IMR-90 (cell line): ENCODE data around the gene INPP5A. TPM values are rescaled to one million over a fixed set of nuclear protein-coding genes. Genes with fewer than 3 reads are reported as not detected.
A peak's percentile ranks its signal among the peaks of the same experiment; 100 is the strongest.

Experiments
- ATAC-seq: fragments of 200-7000 bp; cut with Tn5 transposase; 2 replicates; pipeline ENCODE4 v1.9.1; 2020; ENCODE audit warnings: low read depth, mild to moderate bottlenecking, moderate library complexity
- BruUV-seq: library from RNA; stranded (reverse); fragments of 400-500 nt; replicated peaks from 2 replicates; lab custom pipeline; 2021; lab: Mats Ljungman, UMichigan
- CTCF ChIA-PET: fragments of 300-600 bp; formaldehyde crosslinking; extraction: SDS; loops from one replicate; lab custom pipeline; 2021; ENCODE audit warnings: antibody characterized with exemption; lab: Yijun Ruan, JAX
- POLR2A ChIA-PET: fragments of 300-600 bp; sonication (Branson Sonifier 250); formaldehyde crosslinking; loops from one replicate; lab custom pipeline; 2022; ENCODE audit warnings: antibody characterized with exemption; ENCODE audit not compliant: unreplicated experiment; lab: Charles Lee
- DNase-seq: peaks from one replicate; pipeline ENCODE4 v3.0.0; 2013
- H2AFZ ChIP-seq: replicated peaks from 2 replicates; pipeline ENCODE3; 2013; ENCODE audit warnings: low read length, mild to moderate bottlenecking; ENCODE audit not compliant: poor library complexity
- H2AK5ac ChIP-seq: 2 replicates; pipeline ENCODE4 v1.6.1; 2013; ENCODE audit warnings: low read depth, low read length, inconsistent platforms
- H2AK9ac ChIP-seq: replicated peaks from 2 replicates; pipeline ENCODE3; 2013; ENCODE audit warnings: mild to moderate bottlenecking, low read depth, low read length, moderate library complexity; ENCODE audit not compliant: poor library complexity
- H2BK120ac ChIP-seq: 2 replicates; pipeline ENCODE4 v1.6.1; 2013; ENCODE audit warnings: low read depth, low read length, inconsistent platforms
- H2BK15ac ChIP-seq: 3 replicates; pipeline ENCODE4 v1.6.1; 2013; ENCODE audit warnings: low read depth, low read length, inconsistent platforms
- H2BK20ac ChIP-seq: 2 replicates; pipeline ENCODE4 v1.6.1; 2013; ENCODE audit warnings: low read depth, mild to moderate bottlenecking, inconsistent platforms, low read length, moderate library complexity
- H2BK5ac ChIP-seq: 2 replicates; pipeline ENCODE4 v1.6.1; 2013; ENCODE audit warnings: mild to moderate bottlenecking, low read depth, low read length, inconsistent platforms; ENCODE audit not compliant: poor library complexity, severe bottlenecking
- H3K14ac ChIP-seq: replicated peaks from 2 replicates; pipeline ENCODE4 v1.6.1; 2013; ENCODE audit warnings: low read depth, low read length, inconsistent platforms
- H3K18ac ChIP-seq: 2 replicates; pipeline ENCODE4 v1.6.1; 2013; ENCODE audit warnings: low read depth, low read length, control low read depth
- H3K23ac ChIP-seq: 2 replicates; pipeline ENCODE4 v1.6.1; 2013; ENCODE audit warnings: low read depth, low read length, inconsistent platforms
- H3K27ac ChIP-seq: 2 replicates; pipeline ENCODE4 v1.5.1; 2013; ENCODE audit warnings: mild to moderate bottlenecking, control low read depth, low read length; ENCODE audit not compliant: insufficient read depth
- H3K27me3 ChIP-seq: 2 replicates; pipeline ENCODE4 v1.6.1; 2013; ENCODE audit warnings: low read length; ENCODE audit not compliant: control insufficient read depth, insufficient read depth
- H3K36me3 ChIP-seq: 2 replicates; pipeline ENCODE4 v1.6.1; 2013; ENCODE audit warnings: low read length, mixed read lengths; ENCODE audit not compliant: control insufficient read depth, insufficient read depth
- H3K4ac ChIP-seq: 2 replicates; pipeline ENCODE4 v1.6.1; 2013; ENCODE audit warnings: low read depth, low read length, inconsistent platforms
- H3K4me1 ChIP-seq: 2 replicates; pipeline ENCODE4 v1.6.1; 2013; ENCODE audit warnings: low read length, mixed read lengths; ENCODE audit not compliant: control insufficient read depth, insufficient read depth
- H3K4me2 ChIP-seq: 2 replicates; pipeline ENCODE4 v1.6.1; 2013; ENCODE audit warnings: low read depth, mild to moderate bottlenecking, control low read depth, low read length, moderate library complexity
- H3K4me3 ChIP-seq: 2 replicates; pipeline ENCODE4 v1.5.1; 2013; ENCODE audit warnings: low read depth, mild to moderate bottlenecking, control low read depth, low read length, moderate library complexity; ENCODE audit not compliant: insufficient read depth
- H3K56ac ChIP-seq: 2 replicates; pipeline ENCODE4 v1.6.1; 2013; ENCODE audit warnings: low read length, inconsistent platforms; ENCODE audit not compliant: insufficient read depth; ENCODE audit errors: extremely low read depth
- H3K79me1 ChIP-seq, 2 experiments: 2 replicates each; pipeline ENCODE4 v1.6.1; 2013; ENCODE audit warnings: low read length in 2 of 2, inconsistent platforms in 1 of 2, low read depth in 1 of 2
- H3K9ac ChIP-seq: 2 replicates; pipeline ENCODE4 v1.6.1; 2013; ENCODE audit warnings: low read depth, low read length, control low read depth
- H3K9me1 ChIP-seq: 2 replicates; pipeline ENCODE4 v1.6.1; 2013; ENCODE audit warnings: low read length, inconsistent platforms; ENCODE audit not compliant: insufficient read depth
- H3K9me3 ChIP-seq: 2 replicates; pipeline ENCODE4 v1.6.1; 2013; ENCODE audit warnings: low read length; ENCODE audit not compliant: control insufficient read depth, insufficient read depth
- H4K20me1 ChIP-seq: 2 replicates; pipeline ENCODE4 v1.6.1; 2013; ENCODE audit warnings: low read length, inconsistent platforms; ENCODE audit not compliant: insufficient read depth
- H4K5ac ChIP-seq: 2 replicates; pipeline ENCODE4 v1.6.1; 2013; ENCODE audit warnings: mild to moderate bottlenecking, low read depth, low read length, control low read depth
- H4K8ac ChIP-seq, 2 experiments: 2 replicates each; pipeline ENCODE4 v1.6.1; 2013; ENCODE audit warnings: low read depth in 2 of 2, low read length in 2 of 2, control low read depth in 1 of 2, inconsistent platforms in 1 of 2
- H4K91ac ChIP-seq: 2 replicates; pipeline ENCODE4 v1.6.1; 2013; ENCODE audit warnings: low read depth, low read length, inconsistent platforms; ENCODE audit not compliant: insufficient read depth
- BHLHE40 ChIP-seq: fragments of 150-350 bp; IDR thresholded peaks from 2 replicates; pipeline ENCODE4 v1.6.1; 2016; ENCODE audit warnings: mild to moderate bottlenecking, low read depth, low read length
- FOS ChIP-seq: fragments of 150-350 bp; IDR thresholded peaks from 2 replicates; pipeline ENCODE4 v1.6.1; 2016; ENCODE audit warnings: low read depth, low read length
- MAFK ChIP-seq: IDR thresholded peaks from 2 replicates; pipeline ENCODE4 v1.6.1; 2012; ENCODE audit warnings: low read depth, low read length, improper control_type of control experiment
- MXI1 ChIP-seq: IDR thresholded peaks from 2 replicates; pipeline ENCODE4 v1.6.1; 2012; ENCODE audit warnings: low read depth, mild to moderate bottlenecking, low read length, moderate library complexity, borderline replicate concordance
- NFE2L2 ChIP-seq: fragments of 150-350 bp; IDR thresholded peaks from 2 replicates; pipeline ENCODE4 v1.6.1; 2016; ENCODE audit warnings: low read depth, mild to moderate bottlenecking, low read length
- POLR2A ChIP-seq: IDR thresholded peaks from 2 replicates; pipeline ENCODE4 v1.6.1; 2012; ENCODE audit warnings: mild to moderate bottlenecking, low read depth, low read length
- RAD21 ChIP-seq: IDR thresholded peaks from 2 replicates; pipeline ENCODE4 v1.6.1; 2012; ENCODE audit warnings: low read length, improper control_type of control experiment
- RFX5 ChIP-seq: IDR thresholded peaks from 2 replicates; pipeline ENCODE4 v1.8.0; 2012; ENCODE audit warnings: low read depth, mild to moderate bottlenecking, low read length, moderate library complexity
- whole genome bisulfite sequencing, 2 experiments: methylation state at CpG; one replicate each; pipeline versions ENCODE4 v1.1.5 to v1.1.7; 2013; ENCODE audit warnings: missing lambda C conversion rate in 2 of 2; ENCODE audit not compliant: insufficient read length in 1 of 2; ENCODE audit errors: extremely low coverage in 2 of 2; 5-methylcytosine and 5-hydroxymethylcytosine counted together
- dilution Hi-C: fragments of 300-500 bp; cut with HindIII; formaldehyde crosslinking; loops from one replicate; pipeline ENCODE4 v1.14.3; 2018; ENCODE audit warnings: low sequenced_read_pairs; ENCODE audit not compliant: unreplicated experiment
- in situ Hi-C: fragments of 300-500 bp; cut with MboI; formaldehyde crosslinking; loops from 3 replicates; pipeline ENCODE4 v1.14.3; 2019; ENCODE audit warnings: low sequenced_read_pairs, inconsistent platforms, mixed read lengths
- intact Hi-C: fragments of 100-400 bp; cut with micrococcal nuclease; formaldehyde crosslinking; loops from 2 replicates; pipeline ENCODE4 v1.10.0; 2022
- polyA plus RNA-seq, 3 experiments: library from polyadenylated mRNA; depleted of rRNA; stranded (reverse); fragments of >200 nt; gene quantifications; 2 replicates each; pipeline ENCODE4 v1.2.3, GENCODE V29; 2012; ENCODE audit warnings: low replicate concordance in 1 of 3
- total RNA-seq: library from RNA; depleted of rRNA; stranded (reverse); fragments of >200 nt; gene quantifications from 2 replicates; pipeline ENCODE4 v1.2.3, GENCODE V29; 2012
- TF ChIP-seq, protein P1 (sequence below): conservative IDR thresholded peaks from 2 replicates; pipeline ENCODE4 v1.5.1; 2012; ENCODE audit warnings: mild to moderate bottlenecking, low read depth, low read length, improper control_type of control experiment
- TF ChIP-seq, protein P2 (sequence below): fragments of 150-350 bp; IDR thresholded peaks from 2 replicates; pipeline ENCODE4 v1.6.1; 2016; ENCODE audit warnings: low read depth, mild to moderate bottlenecking, low read length, moderate library complexity, borderline replicate concordance
- TF ChIP-seq, protein P3 (sequence below): fragments of 150-350 bp; IDR thresholded peaks from 2 replicates; pipeline ENCODE4 v1.6.1; 2017; ENCODE audit warnings: mild to moderate bottlenecking, antibody characterized with exemption, low read length, low read depth

Gene INPP5A
- total and polyA plus RNA-seq, 2 of the 4 experiments (the other 2 are of a cell fraction), result 21.4 to 36.7 TPM

DNA sequence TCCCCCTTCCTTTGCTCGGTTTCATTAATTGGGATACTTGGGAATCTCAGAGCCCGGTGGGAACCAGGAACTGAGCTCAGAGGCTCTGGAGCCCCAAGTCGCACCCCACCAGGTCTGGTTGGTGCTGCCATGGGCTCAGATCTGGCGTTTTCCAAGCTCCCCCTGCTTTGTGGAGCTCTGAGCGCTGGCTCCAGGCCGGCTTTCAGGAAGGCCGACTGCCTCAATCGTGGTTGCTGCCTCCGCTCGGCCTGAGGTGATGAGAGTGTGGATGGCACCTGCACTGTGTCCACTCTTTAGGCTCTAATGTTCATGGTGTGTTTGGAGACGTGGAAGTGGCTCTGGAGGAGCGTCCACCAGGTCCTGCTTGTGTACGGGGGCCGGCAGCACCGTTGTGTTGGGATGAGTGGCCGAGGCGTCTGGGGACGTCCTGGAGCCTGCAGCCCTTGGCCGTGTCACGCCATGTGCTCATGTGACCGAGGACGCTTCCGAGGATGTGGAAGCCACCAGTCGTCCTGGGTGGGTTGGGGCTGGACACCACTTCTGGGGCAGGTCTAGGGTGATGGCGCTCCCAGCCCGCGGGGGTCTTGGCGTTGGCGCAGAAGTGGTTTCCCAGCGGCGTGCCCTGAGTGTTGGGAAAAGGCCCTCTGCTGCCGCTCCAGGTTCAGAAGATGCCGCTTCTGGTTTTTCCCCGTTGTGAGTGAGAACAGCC, 8.2 kb downstream of the INPP5A start (continued):
- no peak for TF ChIP-seq BHLHE40
- no peak for TF ChIP-seq RFX5

DNA sequence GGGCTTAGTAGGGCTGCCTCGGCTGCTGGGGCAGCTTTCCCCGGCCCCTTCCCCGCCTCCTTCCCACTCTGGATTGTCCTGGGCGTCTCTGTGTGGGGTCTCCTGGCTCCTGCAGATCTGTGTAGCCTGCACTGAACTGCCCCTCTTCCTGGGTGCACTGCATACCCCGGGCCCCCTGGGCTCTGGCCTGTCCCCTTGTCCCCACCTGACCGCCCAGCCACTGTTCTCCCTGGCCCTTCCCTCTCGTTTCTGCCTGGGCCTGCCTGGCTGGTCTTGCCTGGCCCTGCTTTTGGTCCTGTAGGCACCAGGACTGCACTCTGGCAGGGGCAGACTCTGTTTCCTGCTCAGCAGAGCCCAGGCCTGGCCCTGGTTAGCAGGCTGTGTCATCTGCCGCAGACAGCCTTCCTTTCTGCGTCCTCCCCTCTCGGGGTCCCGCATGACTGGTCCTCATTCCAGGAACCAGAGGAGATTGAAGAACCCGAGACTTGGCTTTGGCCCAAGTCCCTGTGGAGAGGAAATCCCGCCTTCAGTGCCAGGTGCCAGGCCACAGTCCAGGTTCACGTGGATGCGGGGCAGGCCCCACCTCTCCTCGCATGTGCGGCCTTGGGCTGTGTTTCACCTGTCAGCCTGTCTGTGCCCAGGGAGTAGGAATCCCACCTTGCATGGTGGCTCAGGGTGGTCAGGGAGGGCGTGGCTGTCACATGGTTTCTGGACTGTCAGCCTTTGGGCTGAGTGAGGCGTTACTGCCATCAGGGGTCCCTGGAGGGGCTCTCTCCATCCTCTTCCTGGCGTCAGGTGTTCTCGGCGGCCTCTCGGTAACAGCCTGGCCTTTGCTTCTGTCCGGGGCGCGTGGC, 9.2 kb downstream of the INPP5A start:
- H2BK120ac ChIP-seq, result no peak overlapping the region
- no peak overlapping the region for H3K4me2 ChIP-seq
- no peak overlapping the region for H3K23ac ChIP-seq
- no peak overlapping the region for H3K18ac ChIP-seq
- H3K27me3 ChIP-seq, result no peaks in the 10 kb centered on the region
- H2BK15ac ChIP-seq, result no peak overlapping the region
- in situ Hi-C loops, result no loop called here
- no peak overlapping the region for H2BK20ac ChIP-seq
- DNase-seq (no peak), ATAC-seq (no peak)
- no peak overlapping the region for H4K91ac ChIP-seq
- H4K5ac ChIP-seq, result no peak overlapping the region
- H4K20me1 ChIP-seq, result peaks cover 94% of the 10 kb centered on the region
- no TSS peak for BruUV-seq
- H2AK5ac ChIP-seq, result 0 out of 2 replicates have a peak overlapping the region, but pooled peaks have one; percentile 28
- H3K14ac ChIP-seq, result no peak overlapping the region
- H3K9me1 ChIP-seq, result peaks cover 6% of the 10 kb centered on the region; the same call in 1 of the 2 replicates
- H3K36me3 ChIP-seq, result no peaks in the 10 kb centered on the region
- H3K9me3 ChIP-seq, result no peaks in the 10 kb centered on the region
- ChIA-PET CTCF (no interaction called here), POLR2A (no interaction called here)
- dilution Hi-C loops, result no loop called here
- no peaks in the 10 kb centered on the region for H3K4me1 ChIP-seq
- H3K4ac ChIP-seq, result no peak overlapping the region
- H3K4me3 ChIP-seq, result no peak overlapping the region
- intact Hi-C loops, result no loop called here
- H2AK9ac ChIP-seq, result no peak overlapping the region
- H2BK5ac ChIP-seq, result no peak overlapping the region
- WGBS, 2 experiments, result 82% methylated on average over 8 of the region's 26 CpGs; no CpG with 5 or more reads in 1 of the 2 experiments
- H3K9ac ChIP-seq, result no peak overlapping the region
- peaks cover 18 to 85% of the 10 kb centered on the region in 2 experiments for H3K79me1 ChIP-seq
- no peak overlapping the region for H4K8ac ChIP-seq
- no peak overlapping the region for H3K56ac ChIP-seq
- H2AFZ ChIP-seq, result no peak overlapping the region
- H3K27ac ChIP-seq, result no peak overlapping the region
- TF ChIP-seq FOS (no peak), MAFK (no peak), MXI1 (no peak), NFE2L2 (no peak), BHLHE40 (no peak), POLR2A (no peak), RFX5 (no peak), RAD21 (no peak)
- TF ChIP-seq, protein P1, sequence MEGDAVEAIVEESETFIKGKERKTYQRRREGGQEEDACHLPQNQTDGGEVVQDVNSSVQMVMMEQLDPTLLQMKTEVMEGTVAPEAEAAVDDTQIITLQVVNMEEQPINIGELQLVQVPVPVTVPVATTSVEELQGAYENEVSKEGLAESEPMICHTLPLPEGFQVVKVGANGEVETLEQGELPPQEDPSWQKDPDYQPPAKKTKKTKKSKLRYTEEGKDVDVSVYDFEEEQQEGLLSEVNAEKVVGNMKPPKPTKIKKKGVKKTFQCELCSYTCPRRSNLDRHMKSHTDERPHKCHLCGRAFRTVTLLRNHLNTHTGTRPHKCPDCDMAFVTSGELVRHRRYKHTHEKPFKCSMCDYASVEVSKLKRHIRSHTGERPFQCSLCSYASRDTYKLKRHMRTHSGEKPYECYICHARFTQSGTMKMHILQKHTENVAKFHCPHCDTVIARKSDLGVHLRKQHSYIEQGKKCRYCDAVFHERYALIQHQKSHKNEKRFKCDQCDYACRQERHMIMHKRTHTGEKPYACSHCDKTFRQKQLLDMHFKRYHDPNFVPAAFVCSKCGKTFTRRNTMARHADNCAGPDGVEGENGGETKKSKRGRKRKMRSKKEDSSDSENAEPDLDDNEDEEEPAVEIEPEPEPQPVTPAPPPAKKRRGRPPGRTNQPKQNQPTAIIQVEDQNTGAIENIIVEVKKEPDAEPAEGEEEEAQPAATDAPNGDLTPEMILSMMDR, result no peak
- TF ChIP-seq, protein P2, sequence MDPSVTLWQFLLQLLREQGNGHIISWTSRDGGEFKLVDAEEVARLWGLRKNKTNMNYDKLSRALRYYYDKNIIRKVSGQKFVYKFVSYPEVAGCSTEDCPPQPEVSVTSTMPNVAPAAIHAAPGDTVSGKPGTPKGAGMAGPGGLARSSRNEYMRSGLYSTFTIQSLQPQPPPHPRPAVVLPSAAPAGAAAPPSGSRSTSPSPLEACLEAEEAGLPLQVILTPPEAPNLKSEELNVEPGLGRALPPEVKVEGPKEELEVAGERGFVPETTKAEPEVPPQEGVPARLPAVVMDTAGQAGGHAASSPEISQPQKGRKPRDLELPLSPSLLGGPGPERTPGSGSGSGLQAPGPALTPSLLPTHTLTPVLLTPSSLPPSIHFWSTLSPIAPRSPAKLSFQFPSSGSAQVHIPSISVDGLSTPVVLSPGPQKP, result no peak
- TF ChIP-seq, protein P3, sequence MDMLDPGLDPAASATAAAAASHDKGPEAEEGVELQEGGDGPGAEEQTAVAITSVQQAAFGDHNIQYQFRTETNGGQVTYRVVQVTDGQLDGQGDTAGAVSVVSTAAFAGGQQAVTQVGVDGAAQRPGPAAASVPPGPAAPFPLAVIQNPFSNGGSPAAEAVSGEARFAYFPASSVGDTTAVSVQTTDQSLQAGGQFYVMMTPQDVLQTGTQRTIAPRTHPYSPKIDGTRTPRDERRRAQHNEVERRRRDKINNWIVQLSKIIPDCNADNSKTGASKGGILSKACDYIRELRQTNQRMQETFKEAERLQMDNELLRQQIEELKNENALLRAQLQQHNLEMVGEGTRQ, result no peak
